Endothelial cell of umbilical vein (primary cell): Measurements from ENCODE around the gene PFKP. TPM values are rescaled to one million over a fixed set of nuclear protein-coding genes. Genes with fewer than 3 reads are reported as not detected.

Experiments
- BruUV-seq: library from RNA; stranded (reverse); fragments of 400-500 nt; replicated peaks from 2 replicates; lab custom pipeline; 2021; lab: Mats Ljungman, UMichigan
- CTCF ChIA-PET: fragments of 300-600, 350-600 bp; sonication (Branson Sonifier 250); formaldehyde crosslinking; loops from one replicate; lab custom pipeline; 2021; ENCODE audit warnings: antibody characterized with exemption, inconsistent platforms; lab: Charles Lee
- POLR2A ChIA-PET: fragments of 300-600, 350-600 bp; sonication (Branson Sonifier 250); formaldehyde crosslinking; loops from one replicate; lab custom pipeline; 2021; ENCODE audit warnings: antibody characterized with exemption, inconsistent platforms; lab: Charles Lee
- DNase-seq: peaks from one replicate; pipeline ENCODE4 v3.0.0-alpha.2; 2011; ENCODE audit warnings: low read depth, low spot score
- FAIRE-seq: peaks from 2 replicates; lab custom pipeline; 2011; peaks lifted over from hg19 to GRCh38; lab: Jason Lieb, UNC
- H2AFZ ChIP-seq: 2 replicates; pipeline ENCODE4 v1.6.0; 2012; ENCODE audit warnings: low read depth, low read length, control low read depth, inconsistent platforms
- H3K27ac ChIP-seq: 2 replicates; pipeline ENCODE4 v1.5.1; 2011; ENCODE audit warnings: low read depth, mild to moderate bottlenecking, control low read depth, low read length, moderate library complexity; ENCODE audit not compliant: insufficient read depth
- H3K27me3 ChIP-seq, 2 experiments: 2 replicates each; pipeline versions ENCODE4 v1.6.0 to v1.6.1; 2011; ENCODE audit warnings: low read length in 2 of 2, mixed read lengths in 1 of 2; ENCODE audit not compliant: control insufficient read depth in 2 of 2, insufficient read depth in 2 of 2
- H3K36me3 ChIP-seq, 2 experiments: 2 replicates in 1 of 2; 3 replicates in 1 of 2; pipeline ENCODE4 v1.5.1; 2011; ENCODE audit warnings: low read length in 2 of 2, mild to moderate bottlenecking in 1 of 2, moderate library complexity in 1 of 2; ENCODE audit not compliant: control insufficient read depth in 2 of 2, insufficient read depth in 2 of 2; ENCODE audit errors: extremely low read depth in 1 of 2
- H3K4me1 ChIP-seq: 3 replicates; pipeline ENCODE4 v1.5.1; 2011; ENCODE audit warnings: mild to moderate bottlenecking, low read length; ENCODE audit not compliant: control insufficient read depth, insufficient read depth; ENCODE audit errors: extremely low read depth
- H3K4me2 ChIP-seq: 2 replicates; pipeline ENCODE4 v1.6.1; 2011; ENCODE audit warnings: low read length, control low read depth, mixed read lengths; ENCODE audit not compliant: insufficient read depth
- H3K4me3 ChIP-seq, 3 experiments: fragments of 200-600 bp in 1 of 3; sonication (generic), shearing (Covaris generic) in 1 of 3; replicated peaks in 1 of 3; 2 replicates each; pipeline ENCODE4 v1.5.1; 2011 to 2016; ENCODE audit warnings: control low read depth in 3 of 3, low read length in 3 of 3, mild to moderate bottlenecking in 2 of 3, inconsistent platforms in 1 of 3, low read depth in 1 of 3, moderate library complexity in 1 of 3; ENCODE audit not compliant: insufficient read depth in 1 of 3
- H3K79me2 ChIP-seq: 2 replicates; pipeline ENCODE4 v1.6.0; 2012; ENCODE audit warnings: low read length, inconsistent platforms; ENCODE audit not compliant: control insufficient read depth, insufficient read depth
- H3K9ac ChIP-seq: replicated peaks from 2 replicates; pipeline ENCODE3; 2011; ENCODE audit warnings: low read length, control low read depth; ENCODE audit not compliant: insufficient read depth; ENCODE audit errors: extremely low read depth
- H3K9me1 ChIP-seq: replicated peaks from 3 replicates; pipeline ENCODE4 v1.6.0; 2011; ENCODE audit warnings: mild to moderate bottlenecking, low read length; ENCODE audit not compliant: control insufficient read depth, insufficient read depth; ENCODE audit errors: extremely low read depth
- H3K9me3 ChIP-seq: replicated peaks from 2 replicates; pipeline ENCODE4 v1.5.1; 2012; ENCODE audit warnings: low read length, inconsistent platforms; ENCODE audit not compliant: control insufficient read depth, insufficient read depth
- H4K20me1 ChIP-seq: replicated peaks from 2 replicates; pipeline ENCODE3; 2011; ENCODE audit warnings: mild to moderate bottlenecking, low read length; ENCODE audit not compliant: control insufficient read depth, insufficient read depth; ENCODE audit errors: extremely low read depth
- EZH2 ChIP-seq: IDR thresholded peaks from 2 replicates; pipeline ENCODE4 v1.6.1; 2012; ENCODE audit warnings: borderline replicate concordance, low read depth, mild to moderate bottlenecking, moderate library complexity, low read length, inconsistent platforms; ENCODE audit not compliant: severe bottlenecking
- FOS ChIP-seq: IDR thresholded peaks from 2 replicates; pipeline ENCODE4 v1.6.1; 2011; ENCODE audit warnings: mild to moderate bottlenecking, low read length, moderate library complexity, borderline replicate concordance; ENCODE audit not compliant: insufficient read depth
- POLR2A ChIP-seq: IDR thresholded peaks from 2 replicates; pipeline ENCODE4 v1.6.1; 2012; ENCODE audit warnings: low read depth, mild to moderate bottlenecking, control low read depth, low read length
- dilution Hi-C: fragments of 300-500 bp; cut with MboI; formaldehyde crosslinking; loops from one replicate; pipeline ENCODE4 v1.15.0; 2019; ENCODE audit warnings: low sequenced_read_pairs; ENCODE audit not compliant: extremely low pct_ligation_motif_present
- intact Hi-C: fragments of 100-400 bp; cut with micrococcal nuclease; formaldehyde crosslinking; loops from one replicate; pipeline ENCODE4 v1.10.0; 2022
- polyA plus RNA-seq, 4 experiments: library from polyadenylated mRNA; depleted of rRNA in 3 of 4; stranded (reverse) in 3 of 4; unstranded in 1 of 4; fragments of >200 nt; gene quantifications; 2 replicates each; pipeline versions ENCODE4 v1.2.1 to v1.2.3, GENCODE V29; 2011 to 2012; ENCODE audit warnings: missing spikeins in 1 of 4
- total RNA-seq: library from RNA; stranded (reverse); gene quantifications from 2 replicates; pipeline ENCODE4 v1.2.3, GENCODE V29; 2021
- TF ChIP-seq, protein P1 (sequence below), 2 donors: IDR thresholded peaks; 1 replicate in 1 of 2; 2 replicates in 1 of 2; pipeline ENCODE4 v1.5.1; 2011; ENCODE audit warnings: low read length in 2 of 2, mild to moderate bottlenecking in 2 of 2, moderate library complexity in 2 of 2, control low read depth in 1 of 2, inconsistent platforms in 1 of 2, low read depth in 1 of 2; ENCODE audit not compliant: insufficient read depth in 1 of 2; ENCODE audit errors: extremely low read depth in 1 of 2

Gene PFKP
- total and polyA plus RNA-seq, 2 donors (not counting 3 experiments of a cell fraction or from before 2014, with no cell fraction given) = 185 to 359 TPM

DNA sequence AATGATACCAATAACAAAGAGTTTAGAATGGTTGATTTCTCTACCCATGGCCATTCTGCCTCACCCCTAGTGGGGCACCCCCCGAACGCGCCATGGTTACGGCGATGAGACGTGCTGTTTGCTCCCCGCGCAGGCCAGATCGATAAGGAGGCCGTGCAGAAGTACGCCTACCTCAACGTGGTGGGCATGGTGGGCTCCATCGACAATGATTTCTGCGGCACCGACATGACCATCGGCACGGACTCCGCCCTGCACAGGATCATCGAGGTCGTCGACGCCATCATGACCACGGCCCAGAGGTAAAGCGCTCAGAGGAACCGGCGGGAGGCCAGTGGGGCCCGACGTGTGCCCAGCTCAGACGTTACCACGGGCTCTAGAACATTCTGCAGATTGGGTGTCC lies 36.3 kb downstream of the PFKP start:
- no peaks in the 10 kb centered on the region for H3K9me3 ChIP-seq
- no peak overlapping the region for H3K4me3 ChIP-seq
- no peak overlapping the region for H3K4me2 ChIP-seq
- dilution Hi-C loops = no loop called here
- H3K36me3 ChIP-seq = peaks cover 35 to 42% of the 10 kb centered on the region in 2 experiments
- H4K20me1 ChIP-seq = no peaks in the 10 kb centered on the region
- no TSS peak for BruUV-seq
- H3K9me1 ChIP-seq = no peaks in the 10 kb centered on the region
- intact Hi-C loops = loop anchor here (1.0 to 2.0 kb wide), 2 partner anchors 8 to 33 kb away; no protein-coding TSS in a partner anchor
- H3K79me2 ChIP-seq = peaks cover 55% of the 10 kb centered on the region
- FAIRE-seq = no peak
- peaks cover 14% of the 10 kb centered on the region for H3K4me1 ChIP-seq
- TF ChIP-seq POLR2A (peak; percentile 5), EZH2 (no peak)
- H3K27ac ChIP-seq = peak overlapping the region; percentile 96
- ChIA-PET CTCF (interaction anchor here (1.3 to 1.6 kb wide), 3 partner anchors 22 to 32 kb away, joined by 3 to 10 read pairs (median 5); no protein-coding TSS in a partner anchor), POLR2A (interaction anchor here (0.7 kb wide), 1 partner anchor 11 kb away, joined by 3 read pairs; no protein-coding TSS in a partner anchor)
- H3K27me3 ChIP-seq = no peaks in the 10 kb centered on the region
- no peak for DNase-seq
- peak overlapping the region; percentile 82 for H3K9ac ChIP-seq
- no peak overlapping the region for H2AFZ ChIP-seq

DNA sequence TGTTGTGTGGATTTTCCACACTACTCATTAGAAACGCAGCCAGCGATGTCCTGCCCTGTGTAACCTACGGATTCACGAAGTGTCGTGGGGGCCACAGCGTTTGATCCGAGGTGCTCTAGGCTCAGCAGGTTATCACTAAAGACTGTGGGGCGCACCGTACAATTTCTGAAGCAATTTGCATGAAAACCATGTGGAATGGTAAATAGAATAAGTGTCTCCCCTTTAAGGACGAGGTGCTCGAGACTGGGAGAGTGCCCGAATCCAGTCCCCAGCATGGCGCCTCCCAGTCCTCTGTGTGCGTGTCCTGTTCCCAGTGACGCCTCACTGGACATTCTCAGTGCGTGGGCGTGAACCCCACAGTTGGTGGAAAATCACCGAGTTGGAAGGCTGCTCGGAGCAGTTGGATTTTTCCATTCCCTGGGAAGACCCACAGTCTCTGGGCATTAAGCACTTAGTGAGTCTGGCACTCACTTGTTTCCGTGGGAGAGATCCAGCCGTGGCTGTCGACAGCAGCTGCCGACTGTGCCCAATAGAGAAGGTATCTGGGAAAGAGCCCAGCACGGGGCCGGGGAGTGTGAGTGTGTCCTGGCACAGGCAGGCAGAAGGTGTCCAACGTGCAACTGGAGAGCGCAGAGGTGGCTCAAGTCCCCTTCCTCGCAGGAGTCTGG lies 37.0 kb downstream of the PFKP start:
- dilution Hi-C loops (no loop called here), intact Hi-C loops (no loop called here)
- CTCF ChIA-PET = interaction anchor here (1.3 kb wide), 1 partner anchor 24 kb away, joined by 3 read pairs; no protein-coding TSS in a partner anchor
- Histone ChIP-seq H3K4me1 (peaks cover 14% of the 10 kb centered on the region), H2AFZ (no peak overlapping the region), H3K4me2 (no peak overlapping the region), H3K9me1 (no peaks in the 10 kb centered on the region), H3K27me3 (no peaks in the 10 kb centered on the region), H4K20me1 (no peaks in the 10 kb centered on the region), H3K79me2 (peaks cover 49% of the 10 kb centered on the region), H3K4me3 (no peak overlapping the region), H3K9me3 (no peaks in the 10 kb centered on the region), H3K27ac (no peak overlapping the region), H3K36me3 (peaks cover 34 to 49% of the 10 kb centered on the region in 2 experiments), H3K9ac (no peak overlapping the region)
- no TSS peak for BruUV-seq
- DNase-seq (no peak), FAIRE-seq (no peak)
- TF ChIP-seq POLR2A (no peak), FOS (no peak)
- TF ChIP-seq, protein P1, sequence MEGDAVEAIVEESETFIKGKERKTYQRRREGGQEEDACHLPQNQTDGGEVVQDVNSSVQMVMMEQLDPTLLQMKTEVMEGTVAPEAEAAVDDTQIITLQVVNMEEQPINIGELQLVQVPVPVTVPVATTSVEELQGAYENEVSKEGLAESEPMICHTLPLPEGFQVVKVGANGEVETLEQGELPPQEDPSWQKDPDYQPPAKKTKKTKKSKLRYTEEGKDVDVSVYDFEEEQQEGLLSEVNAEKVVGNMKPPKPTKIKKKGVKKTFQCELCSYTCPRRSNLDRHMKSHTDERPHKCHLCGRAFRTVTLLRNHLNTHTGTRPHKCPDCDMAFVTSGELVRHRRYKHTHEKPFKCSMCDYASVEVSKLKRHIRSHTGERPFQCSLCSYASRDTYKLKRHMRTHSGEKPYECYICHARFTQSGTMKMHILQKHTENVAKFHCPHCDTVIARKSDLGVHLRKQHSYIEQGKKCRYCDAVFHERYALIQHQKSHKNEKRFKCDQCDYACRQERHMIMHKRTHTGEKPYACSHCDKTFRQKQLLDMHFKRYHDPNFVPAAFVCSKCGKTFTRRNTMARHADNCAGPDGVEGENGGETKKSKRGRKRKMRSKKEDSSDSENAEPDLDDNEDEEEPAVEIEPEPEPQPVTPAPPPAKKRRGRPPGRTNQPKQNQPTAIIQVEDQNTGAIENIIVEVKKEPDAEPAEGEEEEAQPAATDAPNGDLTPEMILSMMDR (IDR thresholded peaks at IDR 0.05; ENCODE audit: extremely low read depth in 1 of 2, insufficient read depth in 1 of 2, low read depth in 1 of 2, low read length in 2 of 2) = no peak
- POLR2A ChIA-PET = no interaction called here
